ENCODE data around the gene NAA16. TPM values are rescaled to one million over a fixed set of nuclear protein-coding genes. Genes with fewer than 3 reads are reported as not detected.
A peak's percentile ranks its signal among the peaks of the same experiment; 100 is the strongest.

The NAA16 gene
- total RNA-seq, 1 donor from 2014 or later: 22.8 TPM

DNA sequence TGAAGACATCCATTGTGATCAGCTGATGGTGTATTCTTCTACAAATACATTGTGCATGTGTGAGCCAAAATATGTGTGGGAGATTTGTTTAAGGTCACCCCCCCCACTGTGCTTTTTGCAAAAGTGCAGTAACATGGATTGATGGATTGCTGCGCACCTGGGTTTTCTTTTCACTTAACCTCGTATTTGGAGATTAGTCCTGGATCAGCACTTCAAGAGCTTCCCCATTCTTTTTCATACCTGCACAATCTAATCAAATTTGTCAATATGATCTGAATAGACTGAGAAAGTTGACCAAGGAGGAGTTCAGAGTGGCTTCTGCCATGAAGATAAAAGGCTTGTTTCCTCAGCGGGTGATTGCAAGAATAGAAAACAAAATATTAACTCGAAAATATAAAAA is 23.7 kb downstream of the NAA16 start:
- Mint-ChIP-seq H3K27ac (ENCODE audit: unreplicated experiment) (no peak overlapping the region), H3K27me3 (ENCODE audit: unreplicated experiment) (no peaks in the 10 kb centered on the region), H3K9me3 (ENCODE audit: unreplicated experiment) (no peaks in the 10 kb centered on the region), H3K4me3 (ENCODE audit: unreplicated experiment) (no peak overlapping the region), H3K4me1 (ENCODE audit: unreplicated experiment) (peaks cover 4% of the 10 kb centered on the region), H3K36me3 (ENCODE audit: unreplicated experiment) (peaks cover 15% of the 10 kb centered on the region)
- TF ChIP-seq, protein P1, sequence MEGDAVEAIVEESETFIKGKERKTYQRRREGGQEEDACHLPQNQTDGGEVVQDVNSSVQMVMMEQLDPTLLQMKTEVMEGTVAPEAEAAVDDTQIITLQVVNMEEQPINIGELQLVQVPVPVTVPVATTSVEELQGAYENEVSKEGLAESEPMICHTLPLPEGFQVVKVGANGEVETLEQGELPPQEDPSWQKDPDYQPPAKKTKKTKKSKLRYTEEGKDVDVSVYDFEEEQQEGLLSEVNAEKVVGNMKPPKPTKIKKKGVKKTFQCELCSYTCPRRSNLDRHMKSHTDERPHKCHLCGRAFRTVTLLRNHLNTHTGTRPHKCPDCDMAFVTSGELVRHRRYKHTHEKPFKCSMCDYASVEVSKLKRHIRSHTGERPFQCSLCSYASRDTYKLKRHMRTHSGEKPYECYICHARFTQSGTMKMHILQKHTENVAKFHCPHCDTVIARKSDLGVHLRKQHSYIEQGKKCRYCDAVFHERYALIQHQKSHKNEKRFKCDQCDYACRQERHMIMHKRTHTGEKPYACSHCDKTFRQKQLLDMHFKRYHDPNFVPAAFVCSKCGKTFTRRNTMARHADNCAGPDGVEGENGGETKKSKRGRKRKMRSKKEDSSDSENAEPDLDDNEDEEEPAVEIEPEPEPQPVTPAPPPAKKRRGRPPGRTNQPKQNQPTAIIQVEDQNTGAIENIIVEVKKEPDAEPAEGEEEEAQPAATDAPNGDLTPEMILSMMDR (IDR thresholded peaks at IDR 0.05): no peak
- DNase-seq (ENCODE audit: extremely low spot score, unreplicated experiment): no peak

DNA sequence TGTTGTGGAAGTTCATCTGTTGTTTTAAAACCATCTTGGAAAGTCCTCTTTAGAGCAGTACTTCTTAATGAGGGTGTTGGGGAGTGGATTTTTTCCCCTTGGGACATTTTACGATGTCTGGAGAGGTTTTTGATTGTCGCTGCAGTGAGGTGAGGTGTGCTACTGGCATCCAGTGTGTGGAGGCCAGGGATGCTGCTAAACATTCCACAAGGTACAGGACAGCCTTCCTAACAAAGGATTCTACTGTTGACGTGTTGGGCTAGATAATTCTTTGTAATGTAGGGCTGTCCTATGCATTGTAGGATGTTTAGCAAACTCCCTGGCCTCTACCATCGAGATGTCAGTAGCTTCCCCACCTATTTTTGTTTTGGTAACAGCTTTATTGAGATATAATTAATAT is 33.3 kb downstream of the NAA16 start:
- Mint-ChIP-seq H3K36me3 (ENCODE audit: unreplicated experiment) (peaks cover 57% of the 10 kb centered on the region), H3K4me1 (ENCODE audit: unreplicated experiment) (no peaks in the 10 kb centered on the region), H3K27ac (ENCODE audit: unreplicated experiment) (peak overlapping the region; percentile 16), H3K4me3 (ENCODE audit: unreplicated experiment) (no peak overlapping the region), H3K9me3 (ENCODE audit: unreplicated experiment) (no peaks in the 10 kb centered on the region), H3K27me3 (ENCODE audit: unreplicated experiment) (no peaks in the 10 kb centered on the region)
- DNase-seq (ENCODE audit: extremely low spot score, unreplicated experiment): no peak
- TF ChIP-seq, protein P1 (IDR thresholded peaks at IDR 0.05): no peak

DNA sequence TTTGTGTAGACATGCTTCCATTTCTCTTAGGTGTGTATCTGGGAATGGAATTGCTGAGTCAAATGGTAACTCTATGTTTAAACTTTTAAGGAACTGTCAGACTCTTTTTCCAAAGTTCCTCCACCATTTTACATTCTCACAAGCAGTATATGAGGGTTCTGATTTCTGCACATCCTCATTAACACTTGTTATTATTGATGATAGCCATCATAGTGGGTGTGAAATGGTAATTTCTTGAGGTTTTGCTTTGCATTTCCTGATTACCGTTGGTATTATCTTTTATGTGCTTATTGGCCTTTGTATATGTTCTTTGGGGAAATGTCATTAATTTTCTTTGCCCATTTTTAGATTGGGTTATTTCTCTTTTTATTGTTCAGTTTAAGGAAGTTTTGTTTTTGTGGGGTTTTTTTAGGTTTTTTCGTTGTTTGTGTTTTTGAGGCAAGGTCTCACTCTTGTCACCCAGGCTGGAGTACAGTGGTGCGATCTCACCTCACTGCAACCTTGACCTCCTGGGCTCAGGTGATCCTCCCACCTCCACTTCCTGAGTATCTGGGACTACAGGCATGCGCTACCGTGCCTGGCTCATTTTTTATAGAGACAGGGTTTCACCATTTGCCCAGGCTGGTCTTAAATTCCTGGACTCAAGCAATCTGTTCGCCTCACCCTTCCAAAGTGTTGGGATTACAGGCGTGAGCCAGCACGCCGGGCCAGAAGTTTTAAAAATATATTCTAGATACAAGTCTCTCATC is 34.3 kb downstream of the NAA16 start:
- no peaks in the 10 kb centered on the region for H3K27me3 Mint-ChIP-seq (ENCODE audit: unreplicated experiment)
- no peak for DNase-seq (ENCODE audit: extremely low spot score, unreplicated experiment)
- no peak overlapping the region for H3K27ac Mint-ChIP-seq (ENCODE audit: unreplicated experiment)
- H3K36me3 Mint-ChIP-seq (ENCODE audit: unreplicated experiment): peaks cover 55% of the 10 kb centered on the region
- H3K9me3 Mint-ChIP-seq (ENCODE audit: unreplicated experiment): no peaks in the 10 kb centered on the region
- H3K4me3 Mint-ChIP-seq (ENCODE audit: unreplicated experiment): no peak overlapping the region
- TF ChIP-seq, protein P1 (IDR thresholded peaks at IDR 0.05): no peak
- no peaks in the 10 kb centered on the region for H3K4me1 Mint-ChIP-seq (ENCODE audit: unreplicated experiment)

DNA sequence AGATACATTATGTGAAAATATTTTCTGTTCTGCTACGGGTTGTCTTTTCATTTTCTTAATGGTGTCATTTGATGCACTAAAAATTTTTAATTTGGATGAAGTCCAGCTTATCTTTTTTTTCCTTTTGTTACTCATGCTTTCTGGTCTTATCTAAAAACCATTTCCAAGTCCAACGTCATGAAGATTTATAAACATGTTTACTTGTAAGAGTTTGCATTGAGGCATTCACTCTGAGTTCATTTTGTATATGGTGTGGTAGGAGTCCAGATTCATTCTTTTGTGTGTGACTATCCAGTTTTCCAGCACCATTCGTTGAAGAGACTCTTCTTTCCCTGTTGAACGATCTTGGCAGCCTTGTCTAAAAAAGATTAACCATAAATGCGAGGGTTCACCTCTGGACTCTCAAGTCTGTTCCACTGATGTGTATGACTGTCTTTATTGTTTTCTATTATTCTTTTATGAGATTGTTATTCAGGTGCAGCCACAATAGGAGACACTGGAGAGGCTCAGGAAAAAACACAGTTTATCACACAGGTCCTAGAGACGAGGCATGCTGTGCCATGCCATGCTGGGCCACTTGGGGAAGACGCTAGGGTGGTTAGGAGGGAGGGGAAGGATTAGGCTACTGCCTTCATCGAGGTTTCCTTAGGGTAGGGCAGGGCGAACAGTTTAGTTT is 35.0 kb downstream of the NAA16 start:
- Mint-ChIP-seq H3K27ac (ENCODE audit: unreplicated experiment) (no peak overlapping the region), H3K9me3 (ENCODE audit: unreplicated experiment) (no peaks in the 10 kb centered on the region), H3K4me1 (ENCODE audit: unreplicated experiment) (no peaks in the 10 kb centered on the region), H3K27me3 (ENCODE audit: unreplicated experiment) (no peaks in the 10 kb centered on the region), H3K4me3 (ENCODE audit: unreplicated experiment) (no peak overlapping the region), H3K36me3 (ENCODE audit: unreplicated experiment) (peaks cover 49% of the 10 kb centered on the region)
- TF ChIP-seq, protein P1 (IDR thresholded peaks at IDR 0.05): no peak
- no peak for DNase-seq (ENCODE audit: extremely low spot score, unreplicated experiment)
